PC-3 (cell line): ENCODE measurements around the gene KDM7A.
A peak's percentile ranks its signal among the peaks of the same experiment; 100 is the strongest.

ENCODE experiments used
- EZH2 ChIP-seq: fragments of 300-600 bp; sonication (generic); IDR thresholded peaks from one replicate; pipeline ENCODE4 v1.6.1; 2017; ENCODE audit warnings: antibody characterized with exemption, mild to moderate bottlenecking, low read length; ENCODE audit not compliant: unreplicated experiment
- EZH2phosphoT487 ChIP-seq: fragments of 300-600 bp; sonication (generic); IDR thresholded peaks from 2 replicates; pipeline ENCODE4 v1.6.1; 2018; ENCODE audit warnings: mild to moderate bottlenecking, antibody characterized with exemption, low read length, borderline replicate concordance
- TF ChIP-seq, protein P1 (sequence below): fragments of 300-600 bp; sonication (generic); conservative IDR thresholded peaks from 2 replicates; pipeline ENCODE4 v1.5.1; 2017; ENCODE audit warnings: antibody characterized with exemption, low read depth, mild to moderate bottlenecking, low read length

DNA sequence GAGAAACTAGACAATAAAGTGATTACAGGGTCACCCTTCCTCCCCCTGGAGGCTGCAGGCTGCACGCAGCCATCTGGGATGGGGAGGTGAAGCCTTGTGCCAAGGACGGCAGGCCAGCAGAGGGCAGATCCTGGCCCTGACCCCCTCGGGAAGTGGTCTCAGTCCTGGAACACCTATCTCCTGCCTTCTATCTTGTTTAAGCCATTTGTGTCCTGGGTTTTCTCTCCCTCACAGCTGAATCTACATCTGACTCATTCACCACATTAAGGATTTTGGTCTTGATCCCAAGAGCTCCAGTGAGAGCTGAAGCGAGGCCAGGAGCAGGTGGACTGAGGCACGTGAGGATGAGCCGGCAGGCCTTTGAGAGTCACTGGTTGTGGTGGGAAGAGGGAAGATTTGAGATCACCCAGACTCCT, 97.7 kb downstream of the KDM7A start:
- TF ChIP-seq, protein P1, sequence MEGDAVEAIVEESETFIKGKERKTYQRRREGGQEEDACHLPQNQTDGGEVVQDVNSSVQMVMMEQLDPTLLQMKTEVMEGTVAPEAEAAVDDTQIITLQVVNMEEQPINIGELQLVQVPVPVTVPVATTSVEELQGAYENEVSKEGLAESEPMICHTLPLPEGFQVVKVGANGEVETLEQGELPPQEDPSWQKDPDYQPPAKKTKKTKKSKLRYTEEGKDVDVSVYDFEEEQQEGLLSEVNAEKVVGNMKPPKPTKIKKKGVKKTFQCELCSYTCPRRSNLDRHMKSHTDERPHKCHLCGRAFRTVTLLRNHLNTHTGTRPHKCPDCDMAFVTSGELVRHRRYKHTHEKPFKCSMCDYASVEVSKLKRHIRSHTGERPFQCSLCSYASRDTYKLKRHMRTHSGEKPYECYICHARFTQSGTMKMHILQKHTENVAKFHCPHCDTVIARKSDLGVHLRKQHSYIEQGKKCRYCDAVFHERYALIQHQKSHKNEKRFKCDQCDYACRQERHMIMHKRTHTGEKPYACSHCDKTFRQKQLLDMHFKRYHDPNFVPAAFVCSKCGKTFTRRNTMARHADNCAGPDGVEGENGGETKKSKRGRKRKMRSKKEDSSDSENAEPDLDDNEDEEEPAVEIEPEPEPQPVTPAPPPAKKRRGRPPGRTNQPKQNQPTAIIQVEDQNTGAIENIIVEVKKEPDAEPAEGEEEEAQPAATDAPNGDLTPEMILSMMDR = peak; percentile 50
- TF ChIP-seq EZH2 = no peak
- no peak for TF ChIP-seq EZH2phosphoT487
